ENCODE measurements around the gene OCLN.
"Not testable (repeated sequence)": the region's sequence is repeated elsewhere in the genome, so short reads cannot be mapped to it uniquely, and the experiment has no call there.

- TF ChIP-seq CTCF (IDR thresholded peaks at IDR 0.05; ENCODE audit: low read depth, low read length); EZH2phosphoT487 (IDR thresholded peaks at IDR 0.05; ENCODE audit: low read depth): not testable (repeated sequence)
These were observed 23.0 kb downstream of the OCLN start for GRCh38 chr5:69515570-69515969.
